ENCODE measurements around the gene HUNK. TPM values are rescaled to one million over a fixed set of nuclear protein-coding genes. Genes with fewer than 3 reads are reported as not detected.

Gene HUNK
- total and polyA plus RNA-seq, 2 of the 8 experiments (the other 6 are each of a cell fraction or from before 2014, with no cell fraction given): 1.9 to 10.2 TPM

- CTCF ChIA-PET (ENCODE audit: partially characterized antibody): no interaction called here
- Histone ChIP-seq H3K4me3 (ENCODE audit: extremely low read depth in 1 of 4, insufficient read depth in 2 of 4, low read depth in 3 of 4, low read length in 4 of 4) (peak overlapping the region in 3 of 4 experiments; percentile 11 to 46 (median 32); a peak in 5 of 8 replicates), H3K36me3 (ENCODE audit: control insufficient read depth in 2 of 4, insufficient read depth in 4 of 4, low read length in 3 of 4) (no peaks in the 10 kb centered on the region), H3K4ac (replicated peaks; ENCODE audit: insufficient read length, low read depth, low read length) (no peak overlapping the region), H2BK15ac (ENCODE audit: low read length) (peak overlapping the region; percentile 46; the same call in 1 of the 2 replicates), H4K91ac (replicated peaks; ENCODE audit: insufficient read length, low read length) (peak overlapping the region; percentile 54), H2AK5ac (ENCODE audit: low read depth, low read length) (no peak overlapping the region), H3K79me2 (ENCODE audit: control insufficient read depth in 1 of 2, insufficient read depth in 2 of 2, low read length in 2 of 2) (peaks cover 0 to 5% of the 10 kb centered on the region in 2 experiments; a peak in 1 of 4 replicates), H2BK12ac (ENCODE audit: low read depth, low read length) (0 out of 2 replicates have a peak overlapping the region, but pooled peaks have one; percentile 50), H2AFZ (ENCODE audit: low read length) (no peak overlapping the region), H3K4me1 (replicated peaks in 1 of 4; ENCODE audit: control insufficient read depth in 3 of 4, insufficient read depth in 4 of 4, low read length in 3 of 4) (peaks cover 12 to 31% (median 22%) of the 10 kb centered on the region in 4 experiments), H3K27me3 (replicated peaks in 1 of 4; ENCODE audit: control insufficient read depth in 3 of 4, extremely low read depth in 1 of 4, insufficient read depth in 3 of 4, low read length in 3 of 4) (no peaks in the 10 kb centered on the region), H3K79me1 (ENCODE audit: low read depth, low read length) (no peaks in the 10 kb centered on the region), H3K56ac (replicated peaks; ENCODE audit: insufficient read length, low read depth, low read length) (no peak overlapping the region), H3K9me3 (ENCODE audit: insufficient read depth in 2 of 2, low read depth in 1 of 2, low read length in 1 of 2) (no peaks in the 10 kb centered on the region), H3K18ac (ENCODE audit: extremely low read depth, low read length) (peak overlapping the region; percentile 51; the same call in 1 of the 2 replicates), H4K8ac (ENCODE audit: extremely low read depth, insufficient read depth, low read length) (no peak overlapping the region), H2BK5ac (ENCODE audit: low read depth, low read length) (peak overlapping the region; percentile 84; the same call in 1 of the 2 replicates), H3K14ac (ENCODE audit: insufficient read length) (no peak overlapping the region), H3K23me2 (ENCODE audit: low read depth, low read length) (peaks cover 5% of the 10 kb centered on the region; the same call in 1 of the 2 replicates), H3K23ac (ENCODE audit: insufficient read length) (no peak overlapping the region), H3K27ac (ENCODE audit: low read depth, low read length) (peak overlapping the region; percentile 57; the same call in 1 of the 2 replicates), H3K4me2 (ENCODE audit: insufficient read depth in 1 of 2, low read depth in 2 of 2, low read length in 2 of 2) (peak overlapping the region; percentile 59 to 79), H3K9ac (replicated peaks in 1 of 4; ENCODE audit: extremely low read depth in 1 of 4, low read depth in 3 of 4, low read length in 3 of 4) (0 out of 7 replicates have a peak overlapping the region, but pooled peaks of 1 of the 4 experiments have one; percentile 24), H2BK120ac (replicated peaks; ENCODE audit: low read depth, low read length) (peak overlapping the region; percentile 59), H4K5ac (ENCODE audit: insufficient read length, low read depth, low read length) (peak overlapping the region; percentile 24), H4K20me1 (replicated peaks in 1 of 2; ENCODE audit: control insufficient read depth in 1 of 2, insufficient read depth in 2 of 2, low read length in 2 of 2) (no peaks in the 10 kb centered on the region), H2BK20ac (ENCODE audit: low read length) (peak overlapping the region; percentile 90)
- DNase-seq (ENCODE audit: low read depth in 1 of 2, low spot score in 2 of 2): no peak
- WGBS, 2 experiments (ENCODE audit: extremely low coverage in 1 of 2, insufficient coverage in 1 of 2, insufficient read length in 1 of 2, insufficient replicate concordance in 2 of 2, low coverage in 1 of 2, low lambda C conversion rate in 2 of 2, missing lambda C conversion rate in 1 of 2): 15% methylated on average over 18 of the region's 18 CpGs; no CpG with 5 or more reads in 1 of the 2 experiments
- FAIRE-seq: peak; percentile 62
- POLR2A ChIA-PET (ENCODE audit: partially characterized antibody): interaction anchor here (0.6 to 0.7 kb wide), 3 partner anchors 36 to 47 kb away, joined by 3 read pairs; no protein-coding TSS in a partner anchor
- TF ChIP-seq SP4 (IDR thresholded peaks at IDR 0.05; ENCODE audit: low read length): no peak
- TF ChIP-seq CREB1 (IDR thresholded peaks at IDR 0.05): no peak
Measured at GRCh38 chr21:31909153-31910073, 36.6 kb downstream of the HUNK start.
